Astrocyte of the spinal cord (primary cell): Measurements from ENCODE around the gene KIF13A.
"Not testable (repeated sequence)": the region's sequence is repeated elsewhere in the genome, so short reads cannot be mapped to it uniquely, and the experiment has no call there.

Experiments used
- DNase-seq: peaks from one replicate; pipeline ENCODE4 v3.0.0; 2011; ENCODE audit warnings: low read depth, low spot score
- H3K4me3 ChIP-seq: 2 replicates; pipeline ENCODE4 v1.5.1; 2011; ENCODE audit warnings: low read depth, mild to moderate bottlenecking, low read length, moderate library complexity
- in situ Hi-C: cut with HindIII; loops from 2 replicates; pipeline ENCODE4 v1.10.0; 2017; ENCODE audit warnings: low sequenced_read_pairs
- TF ChIP-seq, protein P1 (sequence below): IDR thresholded peaks from 2 replicates; pipeline ENCODE4 v1.5.1; 2012; ENCODE audit warnings: low read depth, mild to moderate bottlenecking, low read length, inconsistent platforms

KIF13A gene

GRCh38 chr6:17816921-17817611 is 170.4 kb downstream of the KIF13A start:
- in situ Hi-C loops = no loop called here
- DNase-seq = peak; percentile 14
- TF ChIP-seq, protein P1, sequence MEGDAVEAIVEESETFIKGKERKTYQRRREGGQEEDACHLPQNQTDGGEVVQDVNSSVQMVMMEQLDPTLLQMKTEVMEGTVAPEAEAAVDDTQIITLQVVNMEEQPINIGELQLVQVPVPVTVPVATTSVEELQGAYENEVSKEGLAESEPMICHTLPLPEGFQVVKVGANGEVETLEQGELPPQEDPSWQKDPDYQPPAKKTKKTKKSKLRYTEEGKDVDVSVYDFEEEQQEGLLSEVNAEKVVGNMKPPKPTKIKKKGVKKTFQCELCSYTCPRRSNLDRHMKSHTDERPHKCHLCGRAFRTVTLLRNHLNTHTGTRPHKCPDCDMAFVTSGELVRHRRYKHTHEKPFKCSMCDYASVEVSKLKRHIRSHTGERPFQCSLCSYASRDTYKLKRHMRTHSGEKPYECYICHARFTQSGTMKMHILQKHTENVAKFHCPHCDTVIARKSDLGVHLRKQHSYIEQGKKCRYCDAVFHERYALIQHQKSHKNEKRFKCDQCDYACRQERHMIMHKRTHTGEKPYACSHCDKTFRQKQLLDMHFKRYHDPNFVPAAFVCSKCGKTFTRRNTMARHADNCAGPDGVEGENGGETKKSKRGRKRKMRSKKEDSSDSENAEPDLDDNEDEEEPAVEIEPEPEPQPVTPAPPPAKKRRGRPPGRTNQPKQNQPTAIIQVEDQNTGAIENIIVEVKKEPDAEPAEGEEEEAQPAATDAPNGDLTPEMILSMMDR = no peak
- H3K4me3 ChIP-seq = no peak overlapping the region

DNA sequence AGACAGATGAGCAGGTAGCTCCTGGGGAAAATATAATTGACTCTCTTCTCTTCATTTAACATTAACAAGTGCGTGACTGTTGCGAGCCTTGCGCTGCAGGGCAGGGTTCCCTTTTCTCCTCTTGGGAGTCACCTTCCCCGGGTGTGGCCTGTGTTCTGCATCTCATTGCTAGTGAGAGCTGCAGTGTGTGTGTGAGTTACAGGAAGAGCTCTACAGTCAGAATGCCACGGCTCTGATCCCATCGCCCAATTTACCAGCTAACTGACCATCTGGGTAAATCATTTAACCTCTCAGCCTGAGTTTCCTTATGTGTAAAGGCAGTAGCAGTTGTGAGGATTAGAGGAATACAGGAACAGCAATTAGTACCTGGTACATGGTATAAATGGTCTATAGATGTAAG is 173.9 kb downstream of the KIF13A start:
- TF ChIP-seq, protein P1 = no peak
- DNase-seq = no peak
- in situ Hi-C loops = no loop called here
- no peak overlapping the region for H3K4me3 ChIP-seq

GRCh38 chr6:17812311-17812710 is 175.1 kb downstream of the KIF13A start:
- H3K4me3 ChIP-seq = no peak overlapping the region
- TF ChIP-seq, protein P1 = no peak
- in situ Hi-C loops = no loop called here
- no peak for DNase-seq

- TF ChIP-seq, protein P1 = no peak
- in situ Hi-C loops = no loop called here
- no peak overlapping the region for H3K4me3 ChIP-seq
- no peak for DNase-seq
These were observed 178.8 kb downstream of the KIF13A start for GRCh38 chr6:17808609-17809008.

- DNase-seq, H3K4me3 ChIP-seq, in situ Hi-C loops: not testable (repeated sequence)
These were observed 180.0 kb downstream of the KIF13A start for GRCh38 chr6:17807431-17807830.

GRCh38 chr6:17803409-17803808 is 184.0 kb downstream of the KIF13A start:
- in situ Hi-C loops = no loop called here

DNA sequence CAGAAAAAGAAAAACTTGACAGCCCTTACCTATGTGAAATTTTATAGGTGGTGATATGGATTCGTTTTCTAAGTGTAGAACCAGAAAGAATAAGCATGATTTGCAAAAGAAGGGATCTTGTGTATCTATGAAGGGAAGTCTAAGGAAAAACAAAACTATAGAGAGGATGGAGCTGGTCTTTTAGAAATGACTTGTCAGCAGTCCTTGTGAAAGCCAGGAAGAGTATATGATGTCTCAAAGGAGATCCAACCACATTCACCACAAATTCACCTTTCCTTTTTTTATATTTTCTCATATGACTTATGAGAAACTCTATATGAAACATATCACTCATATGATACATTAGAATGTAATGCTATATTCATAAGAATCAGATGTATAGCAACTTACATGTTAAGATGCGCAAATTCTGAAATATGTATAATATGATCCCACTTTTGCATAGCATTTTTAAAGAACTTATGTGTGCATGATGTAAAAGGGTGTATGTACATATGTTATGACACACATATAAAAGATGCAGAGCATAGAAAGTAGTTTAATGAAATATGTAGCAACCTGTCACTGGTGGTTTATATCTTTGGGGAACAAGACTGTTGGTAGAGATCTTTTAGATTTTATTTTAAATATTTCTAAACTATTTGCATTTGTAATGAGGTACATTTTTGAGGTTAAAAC is 188.8 kb downstream of the KIF13A start:
- in situ Hi-C loops = no loop called here
- no peak for DNase-seq
- H3K4me3 ChIP-seq = no peak overlapping the region
- TF ChIP-seq, protein P1 = no peak

More at GRCh38 chr6:17803409-17803808, 184.0 kb downstream of the KIF13A start:
- H3K4me3 ChIP-seq = no peak overlapping the region
- DNase-seq = no peak
- TF ChIP-seq, protein P1 = no peak
